Effector memory CD4-positive, alpha-beta T cell (primary cell): ENCODE data around the gene RGS2.

Experiments
- DNase-seq, 3 donors: peaks; one replicate each; pipeline ENCODE4 v3.0.0-alpha.2; 2020
- H3K27ac ChIP-seq: 2 replicates; pipeline ENCODE4 v1.7.0; 2013; ENCODE audit warnings: mild to moderate bottlenecking, low read length, moderate library complexity; ENCODE audit not compliant: insufficient read depth, poor library complexity, severe bottlenecking
- H3K27me3 ChIP-seq: replicated peaks from 2 replicates; pipeline ENCODE4 v1.7.0; 2013; ENCODE audit warnings: mild to moderate bottlenecking, low read length; ENCODE audit not compliant: insufficient read depth, control insufficient read depth, poor library complexity, severe bottlenecking
- H3K36me3 ChIP-seq: 2 replicates; pipeline ENCODE4 v1.7.0; 2013; ENCODE audit warnings: mild to moderate bottlenecking, low read length, moderate library complexity; ENCODE audit not compliant: control insufficient read depth, insufficient read depth
- H3K4me1 ChIP-seq: 2 replicates; pipeline ENCODE4 v1.7.0; 2013; ENCODE audit warnings: low read length, mild to moderate bottlenecking; ENCODE audit not compliant: control insufficient read depth, insufficient read depth, poor library complexity, severe bottlenecking
- H3K4me3 ChIP-seq: 2 replicates; pipeline ENCODE4 v1.7.0; 2013; ENCODE audit warnings: low read length, low read depth, mild to moderate bottlenecking; ENCODE audit not compliant: insufficient read depth, poor library complexity, severe bottlenecking
- H3K9me3 ChIP-seq: 2 replicates; pipeline ENCODE4 v1.7.0; 2013; ENCODE audit warnings: mild to moderate bottlenecking, low read length, moderate library complexity; ENCODE audit not compliant: control insufficient read depth

Gene RGS2

DNA sequence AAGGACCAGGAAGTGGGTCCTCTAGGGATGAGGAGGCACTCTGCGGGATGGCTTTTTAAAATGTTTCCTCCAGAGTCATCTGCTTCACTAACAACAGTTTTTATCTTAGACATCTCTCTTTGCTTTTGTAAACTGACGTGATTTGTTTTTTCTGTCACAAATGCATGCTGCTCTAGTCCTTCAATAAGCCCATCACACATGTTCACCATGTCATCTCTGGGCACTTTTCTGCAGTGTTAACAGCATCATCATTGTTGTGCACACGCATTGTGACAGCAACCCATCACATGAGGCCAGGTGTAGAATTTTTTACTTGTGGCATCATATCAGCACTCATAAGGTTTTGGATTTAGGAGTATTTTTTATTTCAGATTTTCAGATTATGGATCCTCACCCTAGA, 12.5 kb downstream of the RGS2 start:
- no peak overlapping the region for H3K27ac ChIP-seq
- no peak overlapping the region for H3K4me3 ChIP-seq
- no peak for DNase-seq
- H3K36me3 ChIP-seq: no peaks in the 10 kb centered on the region
- H3K4me1 ChIP-seq: no peaks in the 10 kb centered on the region
- H3K9me3 ChIP-seq: no peaks in the 10 kb centered on the region
- H3K27me3 ChIP-seq: no peaks in the 10 kb centered on the region

DNA sequence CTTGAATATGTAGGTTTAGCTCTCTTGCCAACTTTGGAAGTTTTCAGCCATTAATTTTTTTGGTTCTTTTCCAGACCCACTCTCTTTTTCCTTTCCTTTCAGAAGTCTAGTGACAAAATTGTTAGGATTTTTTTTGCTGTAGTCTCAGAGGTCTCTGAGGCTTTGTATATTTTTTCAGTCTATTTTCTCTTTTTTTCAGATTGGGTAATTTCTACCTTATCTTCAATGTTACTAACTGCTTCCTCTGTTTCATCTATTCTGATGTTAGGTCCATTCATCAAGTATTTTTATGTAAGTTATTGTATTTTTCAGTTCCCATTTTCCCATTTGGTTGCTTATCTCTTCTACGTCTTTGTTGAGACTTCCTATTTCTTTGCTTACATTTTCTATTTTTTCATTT, 15.7 kb downstream of the RGS2 start:
- Histone ChIP-seq H3K4me3 (no peak overlapping the region), H3K9me3 (no peaks in the 10 kb centered on the region), H3K27me3 (no peaks in the 10 kb centered on the region), H3K4me1 (no peaks in the 10 kb centered on the region), H3K36me3 (no peaks in the 10 kb centered on the region), H3K27ac (no peak overlapping the region)
- no peak for DNase-seq

DNA sequence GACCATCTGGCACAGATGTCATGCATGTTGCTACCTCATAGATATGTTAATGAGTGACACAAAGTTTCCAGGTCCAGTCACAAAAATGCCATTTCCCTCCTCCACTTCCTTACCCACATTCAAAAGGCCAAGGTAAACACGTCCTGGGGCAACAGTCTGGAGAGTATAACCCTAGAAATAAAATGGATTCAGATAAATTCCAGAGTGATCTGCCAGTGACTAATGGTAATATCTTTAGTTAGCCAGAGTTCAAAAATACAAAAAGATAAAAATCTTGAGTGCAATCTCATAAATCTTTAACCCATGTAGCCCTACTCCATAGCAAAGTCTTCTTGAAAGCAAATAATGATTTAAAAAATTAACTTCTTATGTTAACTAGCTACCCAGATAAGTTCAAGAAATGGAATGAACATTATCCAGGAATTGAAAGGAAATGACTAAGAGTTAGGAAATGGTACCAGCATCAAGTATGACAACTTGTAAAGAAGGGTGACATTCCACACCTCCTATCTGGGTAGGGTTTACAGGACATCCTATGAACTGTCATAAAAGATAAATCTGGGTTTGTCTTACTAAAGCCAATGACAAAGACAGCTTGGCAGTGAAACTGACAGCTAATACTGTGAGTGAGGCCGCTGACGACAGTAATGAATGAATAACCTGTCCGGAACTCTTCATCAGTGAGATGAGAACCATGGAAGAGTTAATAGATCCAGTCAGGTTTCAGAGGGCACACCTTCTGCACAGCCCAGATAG, 18.1 kb downstream of the RGS2 start:
- no peak for DNase-seq

DNA sequence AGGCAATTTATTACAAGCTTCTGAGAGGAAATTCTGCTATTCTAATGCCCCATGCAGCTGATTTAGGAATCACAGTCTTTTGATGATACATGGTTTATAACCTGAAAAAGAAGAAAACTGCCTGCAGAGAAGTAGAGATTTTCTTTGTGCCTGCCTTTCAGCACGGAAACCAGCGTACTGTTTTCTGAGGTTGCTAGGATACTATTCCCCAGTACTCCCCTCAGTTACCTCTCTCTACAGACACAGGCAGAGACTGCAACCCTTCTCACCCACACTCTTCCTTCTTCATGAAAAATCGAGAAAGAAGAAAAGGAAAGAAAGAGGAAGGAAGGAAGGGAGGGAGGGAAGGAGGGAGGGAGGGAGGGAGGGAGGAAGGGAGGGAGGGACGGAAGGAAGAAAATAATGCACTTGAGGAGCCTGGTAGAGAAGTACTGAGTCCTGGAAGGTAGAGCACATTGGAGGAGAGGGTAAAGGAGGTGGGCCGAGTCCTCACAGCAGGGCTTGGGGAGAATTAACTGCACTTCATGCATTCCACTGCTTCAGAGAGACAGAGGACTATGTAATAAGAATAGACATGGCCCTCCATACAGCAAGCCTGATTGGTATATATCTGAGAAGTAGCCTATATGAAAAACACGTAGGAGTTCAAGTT, 21.9 kb downstream of the RGS2 start:
- DNase-seq: no peak
- no peaks in the 10 kb centered on the region for H3K9me3 ChIP-seq
- H3K27me3 ChIP-seq: no peaks in the 10 kb centered on the region
- H3K27ac ChIP-seq: no peak overlapping the region
- H3K4me3 ChIP-seq: no peak overlapping the region
- no peaks in the 10 kb centered on the region for H3K4me1 ChIP-seq
- H3K36me3 ChIP-seq: no peaks in the 10 kb centered on the region

More for the DNA sequence above, 18.1 kb downstream of the RGS2 start:
- no peaks in the 10 kb centered on the region for H3K36me3 ChIP-seq
- no peaks in the 10 kb centered on the region for H3K4me1 ChIP-seq
- no peaks in the 10 kb centered on the region for H3K27me3 ChIP-seq
- no peak overlapping the region for H3K27ac ChIP-seq
- no peak overlapping the region for H3K4me3 ChIP-seq
- no peaks in the 10 kb centered on the region for H3K9me3 ChIP-seq

DNA sequence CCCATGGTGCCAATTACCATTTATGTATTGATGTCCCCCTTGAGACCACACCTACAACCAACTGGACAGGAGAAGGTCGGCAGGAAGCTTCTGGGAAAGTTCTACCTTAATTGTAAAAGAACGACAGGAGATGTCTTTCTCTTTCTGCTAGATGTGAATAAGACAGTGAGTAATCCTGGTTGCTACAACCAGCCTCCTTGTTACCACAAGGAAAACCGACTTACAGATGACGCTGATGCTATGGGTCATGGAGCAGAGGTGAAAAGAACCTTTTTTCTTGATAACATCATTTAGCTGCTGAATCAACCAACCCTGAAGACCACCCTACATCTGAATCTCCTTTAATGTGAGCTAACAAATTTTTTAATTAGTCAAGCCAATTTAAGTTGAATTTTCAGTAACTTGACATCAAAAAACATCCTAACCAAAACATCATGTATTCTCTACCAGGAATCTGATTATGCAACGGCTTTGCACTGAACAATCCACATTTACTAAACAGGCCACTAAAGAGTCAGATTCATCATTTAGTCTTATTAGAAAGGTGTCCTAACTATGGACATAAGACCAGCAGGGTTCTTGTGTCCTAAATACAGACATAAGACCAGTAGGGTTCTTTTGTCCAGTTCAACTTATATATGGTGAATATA, 23.0 kb downstream of the RGS2 start:
- H3K9me3 ChIP-seq: no peaks in the 10 kb centered on the region
- DNase-seq: no peak
- H3K27me3 ChIP-seq: no peaks in the 10 kb centered on the region
- H3K36me3 ChIP-seq: no peaks in the 10 kb centered on the region
- no peak overlapping the region for H3K27ac ChIP-seq
- H3K4me3 ChIP-seq: no peak overlapping the region
- no peaks in the 10 kb centered on the region for H3K4me1 ChIP-seq

DNA sequence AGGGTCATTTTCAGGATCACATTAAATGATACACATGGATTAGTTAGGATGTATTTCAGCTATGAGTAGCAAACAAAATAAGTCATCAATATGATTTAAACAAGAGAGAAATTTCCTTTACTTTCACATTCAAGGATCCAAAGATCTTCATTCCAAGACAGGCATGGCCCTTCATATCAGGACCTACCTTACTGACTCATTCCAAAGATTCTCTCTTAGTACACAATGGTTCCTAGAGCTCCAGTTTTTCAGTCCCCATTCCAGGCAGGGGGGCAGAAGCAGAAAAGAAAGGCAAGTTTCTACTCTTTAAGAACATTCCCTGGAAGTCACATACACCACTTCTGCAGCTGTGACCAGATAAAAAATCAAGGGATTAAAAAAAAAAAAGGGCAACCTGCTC, 23.7 kb downstream of the RGS2 start:
- H3K4me1 ChIP-seq: no peaks in the 10 kb centered on the region
- H3K9me3 ChIP-seq: no peaks in the 10 kb centered on the region
- no peaks in the 10 kb centered on the region for H3K36me3 ChIP-seq
- H3K4me3 ChIP-seq: no peak overlapping the region
- no peaks in the 10 kb centered on the region for H3K27me3 ChIP-seq
- DNase-seq: no peak
- H3K27ac ChIP-seq: no peak overlapping the region

DNA sequence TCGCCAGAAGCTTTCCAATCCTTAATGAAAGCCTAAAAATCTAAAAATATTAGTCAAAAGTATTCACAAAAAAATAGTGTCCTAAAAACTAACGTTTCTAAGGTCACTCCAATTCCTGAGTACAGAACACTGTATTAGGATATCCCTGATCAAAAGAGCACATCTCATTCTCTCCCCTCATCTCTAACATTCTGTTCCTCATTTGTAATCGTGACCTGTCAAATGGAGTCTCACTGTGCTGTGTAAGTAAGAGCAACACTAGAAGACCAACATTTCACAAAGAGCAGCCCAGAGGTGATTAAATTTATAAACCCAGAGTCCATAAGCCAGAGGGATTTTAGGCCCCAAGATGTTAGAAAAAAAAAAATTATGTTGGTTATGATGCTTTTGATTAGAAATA, 26.3 kb downstream of the RGS2 start:
- Histone ChIP-seq H3K27me3 (no peaks in the 10 kb centered on the region), H3K27ac (no peak overlapping the region), H3K4me3 (no peak overlapping the region), H3K36me3 (no peaks in the 10 kb centered on the region), H3K9me3 (no peaks in the 10 kb centered on the region), H3K4me1 (no peaks in the 10 kb centered on the region)
- no peak for DNase-seq

DNA sequence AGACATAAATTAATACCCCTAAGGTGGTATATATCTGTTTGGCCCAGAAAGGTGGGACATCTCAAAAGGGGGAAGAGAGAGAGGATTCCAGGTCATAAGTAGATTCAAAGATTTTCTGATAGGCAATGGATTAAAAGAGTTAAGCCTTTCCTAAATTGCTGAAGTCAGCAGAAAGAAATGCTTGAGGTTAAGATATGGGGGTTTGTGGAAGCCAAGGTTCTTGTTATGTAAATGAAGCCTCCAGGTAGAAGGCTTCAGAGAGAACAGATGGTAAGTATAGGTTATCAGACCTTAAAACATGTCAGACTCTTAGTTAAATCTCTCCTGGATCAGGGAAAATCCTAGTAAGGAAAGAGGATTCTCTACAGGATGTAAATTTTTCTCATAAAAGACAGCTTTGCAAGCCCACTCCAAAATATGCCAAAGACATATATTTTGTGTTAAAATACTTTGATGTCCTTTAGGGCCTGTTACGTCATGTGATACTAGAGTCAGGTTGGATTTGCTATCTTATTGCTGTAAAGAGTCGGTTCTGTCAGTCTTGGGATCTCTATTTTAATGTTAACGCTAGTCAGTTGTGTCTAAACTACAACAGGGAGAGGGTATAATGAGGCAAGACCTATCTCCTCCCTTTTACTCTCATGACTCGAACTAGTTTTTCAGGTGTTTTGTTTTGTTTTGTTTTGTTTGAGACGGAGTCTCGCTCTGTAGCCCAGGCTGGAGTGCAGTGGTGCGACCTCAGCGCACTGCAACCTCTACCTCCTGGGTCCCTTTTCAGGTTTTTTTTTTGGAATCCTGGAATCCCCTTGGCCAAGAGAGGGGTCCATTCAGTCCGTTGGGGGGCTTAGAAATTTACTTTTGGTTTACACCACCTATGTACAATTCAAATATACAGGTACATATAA, 30.6 kb downstream of the RGS2 start:
- Histone ChIP-seq H3K4me1 (no peaks in the 10 kb centered on the region), H3K4me3 (no peak overlapping the region), H3K27ac (no peak overlapping the region), H3K36me3 (no peaks in the 10 kb centered on the region), H3K27me3 (no peaks in the 10 kb centered on the region), H3K9me3 (no peaks in the 10 kb centered on the region)
- no peak for DNase-seq

DNA sequence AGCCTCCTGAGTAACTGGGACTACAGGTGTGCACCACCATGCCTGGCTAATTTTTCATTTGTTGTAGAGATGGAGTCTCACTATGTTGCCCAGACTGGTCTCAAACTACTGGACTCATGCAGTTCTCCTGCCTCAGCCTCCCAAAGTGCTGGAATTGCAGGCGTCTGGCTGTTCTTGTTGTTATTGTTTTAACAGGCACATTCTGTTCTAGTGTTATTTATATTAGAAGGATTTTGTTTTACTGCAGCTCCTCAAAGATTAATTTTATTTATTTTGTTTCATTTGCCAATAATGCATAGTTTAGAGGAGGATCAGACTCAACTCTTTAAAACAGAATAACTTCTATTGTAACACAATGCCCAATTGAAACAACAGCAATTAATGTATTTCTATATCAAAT, 35.5 kb downstream of the RGS2 start:
- Histone ChIP-seq H3K4me1 (no peaks in the 10 kb centered on the region), H3K4me3 (no peak overlapping the region), H3K36me3 (no peaks in the 10 kb centered on the region), H3K27me3 (no peaks in the 10 kb centered on the region), H3K27ac (no peak overlapping the region), H3K9me3 (no peaks in the 10 kb centered on the region)
- DNase-seq: no peak
